ENCODE measurements around the gene PTPRK. TPM values are rescaled to one million over a fixed set of nuclear protein-coding genes. Genes with fewer than 3 reads are reported as not detected.
A peak's percentile ranks its signal among the peaks of the same experiment; 100 is the strongest.

Gene PTPRK
- total and polyA plus RNA-seq, 2 of the 13 experiments (the other 11 are each of a cell fraction or from before 2014, with no cell fraction given), result 43.6 to 98.3 TPM

DNA sequence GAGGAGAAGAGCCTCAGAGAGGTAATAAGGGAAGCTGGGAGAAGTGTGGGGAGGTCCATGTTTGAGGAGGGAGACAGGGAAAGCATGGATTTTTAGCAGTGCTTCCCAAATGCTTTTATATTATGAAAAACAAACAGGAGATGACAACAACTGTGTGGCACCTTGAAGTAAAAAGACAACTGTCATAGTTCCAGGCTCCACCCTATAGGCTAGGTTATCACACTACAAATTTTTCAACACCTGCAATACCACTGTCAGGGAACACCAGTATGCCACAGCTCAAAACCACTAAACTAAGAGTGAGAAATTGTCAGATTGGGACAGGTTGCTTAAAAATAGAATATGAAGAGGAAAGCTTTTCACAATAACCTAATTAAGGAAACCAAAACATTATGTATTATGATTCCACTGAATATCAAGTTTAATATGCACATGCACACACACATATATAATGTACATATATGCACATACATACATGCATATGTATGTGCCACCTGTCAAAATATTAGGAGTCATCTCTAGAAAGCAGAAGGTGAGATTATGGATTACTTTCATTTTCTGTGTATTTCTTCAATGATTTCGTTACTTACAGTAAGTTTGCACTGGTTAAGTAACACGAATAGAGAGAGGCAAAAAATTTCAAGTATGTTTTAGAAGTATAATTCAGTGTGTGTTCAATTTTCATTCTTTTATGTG lies 261.2 kb downstream of the PTPRK start:
- peaks cover 3% of the 10 kb centered on the region for H3K79me2 ChIP-seq (ENCODE audit: insufficient read depth, low read length)

More for the DNA sequence above, 261.2 kb downstream of the PTPRK start:
- no peak for FAIRE-seq
- intact Hi-C loops (cut with micrococcal nuclease; ENCODE audit: unreplicated experiment), result no loop called here
- H2AFZ ChIP-seq (ENCODE audit: low read length), result no peak overlapping the region
- H3K4me3 ChIP-seq (replicated peaks in 1 of 3; ENCODE audit: insufficient read depth in 1 of 3, low read depth in 2 of 3, low read length in 3 of 3), result no peak overlapping the region
- BruUV-seq (replicated peaks), result no TSS peak
- no peak for DNase-seq (ENCODE audit: low spot score)
- ATAC-seq, result peak; percentile 37
- H3K9me3 ChIP-seq (ENCODE audit: low read length), result no peaks in the 10 kb centered on the region
- no peaks in the 10 kb centered on the region for H3K27me3 ChIP-seq (ENCODE audit: control insufficient read depth in 1 of 2, insufficient read depth in 2 of 2, low read length in 2 of 2)
- no peak overlapping the region for H3K4me2 ChIP-seq (ENCODE audit: low read depth, low read length)
- WGBS (ENCODE audit: low lambda C conversion rate), result 97% methylated on average over 2 of the region's 2 CpGs
- 0 out of 2 replicates have a peak, but pooled peaks cover 3% of the 10 kb centered on the region for H4K20me1 ChIP-seq (ENCODE audit: insufficient read depth, low read length)
- peaks cover 0 to 7% of the 10 kb centered on the region in 2 experiments; a peak in 3 of 5 replicates for H3K36me3 ChIP-seq (replicated peaks in 1 of 2; ENCODE audit: control insufficient read depth in 1 of 2, insufficient read depth in 2 of 2, low read length in 2 of 2)
- H3K9ac ChIP-seq (ENCODE audit: insufficient read depth, low read depth, low read length), result no peak overlapping the region
- no peak overlapping the region for H3K27ac ChIP-seq (ENCODE audit: extremely low read length, insufficient read depth, low read length)
- ChIA-PET CTCF (ENCODE audit: low intra/inter-chr PET ratio, low total read pairs) (no interaction called here), POLR2A (no interaction called here)
- in situ Hi-C loops (cut with HindIII; ENCODE audit: extremely low pct_ligation_motif_present, low pct_unique_long_range_greater_than_20kb), result no loop called here
- TF ChIP-seq, protein P1, sequence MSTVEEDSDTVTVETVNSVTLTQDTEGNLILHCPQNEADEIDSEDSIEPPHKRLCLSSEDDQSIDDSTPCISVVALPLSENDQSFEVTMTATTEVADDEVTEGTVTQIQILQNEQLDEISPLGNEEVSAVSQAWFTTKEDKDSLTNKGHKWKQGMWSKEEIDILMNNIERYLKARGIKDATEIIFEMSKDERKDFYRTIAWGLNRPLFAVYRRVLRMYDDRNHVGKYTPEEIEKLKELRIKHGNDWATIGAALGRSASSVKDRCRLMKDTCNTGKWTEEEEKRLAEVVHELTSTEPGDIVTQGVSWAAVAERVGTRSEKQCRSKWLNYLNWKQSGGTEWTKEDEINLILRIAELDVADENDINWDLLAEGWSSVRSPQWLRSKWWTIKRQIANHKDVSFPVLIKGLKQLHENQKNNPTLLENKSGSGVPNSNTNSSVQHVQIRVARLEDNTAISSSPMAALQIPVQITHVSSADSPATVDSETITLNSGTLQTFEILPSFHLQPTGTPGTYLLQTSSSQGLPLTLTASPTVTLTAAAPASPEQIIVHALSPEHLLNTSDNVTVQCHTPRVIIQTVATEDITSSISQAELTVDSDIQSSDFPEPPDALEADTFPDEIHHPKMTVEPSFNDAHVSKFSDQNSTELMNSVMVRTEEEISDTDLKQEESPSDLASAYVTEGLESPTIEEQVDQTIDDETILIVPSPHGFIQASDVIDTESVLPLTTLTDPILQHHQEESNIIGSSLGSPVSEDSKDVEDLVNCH (CRISPR knock-in tag; IDR thresholded peaks at IDR 0.05), result no peak
- TF ChIP-seq SP2 (CRISPR knock-in tag; IDR thresholded peaks at IDR 0.05), result no peak
- no peak for TF ChIP-seq ZNF383 (CRISPR knock-in tag; IDR thresholded peaks at IDR 0.05; ENCODE audit: borderline replicate concordance)
- TF ChIP-seq, protein P2, sequence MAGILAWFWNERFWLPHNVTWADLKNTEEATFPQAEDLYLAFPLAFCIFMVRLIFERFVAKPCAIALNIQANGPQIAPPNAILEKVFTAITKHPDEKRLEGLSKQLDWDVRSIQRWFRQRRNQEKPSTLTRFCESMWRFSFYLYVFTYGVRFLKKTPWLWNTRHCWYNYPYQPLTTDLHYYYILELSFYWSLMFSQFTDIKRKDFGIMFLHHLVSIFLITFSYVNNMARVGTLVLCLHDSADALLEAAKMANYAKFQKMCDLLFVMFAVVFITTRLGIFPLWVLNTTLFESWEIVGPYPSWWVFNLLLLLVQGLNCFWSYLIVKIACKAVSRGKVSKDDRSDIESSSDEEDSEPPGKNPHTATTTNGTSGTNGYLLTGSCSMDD (CRISPR knock-in tag; IDR thresholded peaks at IDR 0.05), result no peak
- H3K4me1 ChIP-seq (ENCODE audit: insufficient read depth, low read length), result no peaks in the 10 kb centered on the region

All from HepG2 (cell line).